K562 (cell line): ENCODE results near the gene RADX. TPM values are rescaled to one million over a fixed set of nuclear protein-coding genes. Genes with fewer than 3 reads are reported as not detected.

ENCODE experiments used
- ATAC-seq: fragments of 200-7000 bp; cut with Tn5 transposase; 3 replicates; pipeline ENCODE4 v1.9.1; 2020; ENCODE audit warnings: moderate library complexity
- BruUV-seq: library from RNA; stranded (reverse); fragments of 400-500 nt; replicated peaks from 2 replicates; lab custom pipeline; 2021; lab: Mats Ljungman, UMichigan
- CTCF ChIA-PET: fragments of 300-600 bp; formaldehyde crosslinking; extraction: SDS; loops from one replicate; lab custom pipeline; 2021; ENCODE audit warnings: low intra/inter-chr PET ratio; lab: Yijun Ruan, JAX
- POLR2A ChIA-PET: fragments of 300-600, 350-650 bp; sonication (Branson Sonifier 250); formaldehyde crosslinking; extraction: SDS; loops from one replicate; lab custom pipeline; 2021; ENCODE audit warnings: antibody characterized with exemption, inconsistent platforms; lab: Yijun Ruan, JAX
- DNase-seq, 4 experiments: peaks; one replicate each; pipeline versions ENCODE4 v3.0.0 to v3.0.0-alpha.2; 2011 to 2018; ENCODE audit warnings: low spot score in 3 of 4, mixed read lengths in 3 of 4; ENCODE audit errors: extremely low read depth in 1 of 4
- FAIRE-seq: peaks from 2 replicates; lab custom pipeline; 2011; peaks lifted over from hg19 to GRCh38; lab: Jason Lieb, UNC
- H2AFZ ChIP-seq: 2 replicates; pipeline ENCODE4 v1.6.0; 2011; ENCODE audit warnings: low read depth, low read length, control low read depth, inconsistent platforms
- H3K27ac ChIP-seq: fragments of 200-600 bp; 3 replicates; pipeline ENCODE4 v1.8.0; 2011; ENCODE audit warnings: low read depth, mild to moderate bottlenecking, control low read depth, inconsistent platforms, low read length, moderate library complexity, mixed read lengths; ENCODE audit errors: extremely low read depth
- H3K27me3 ChIP-seq, 2 experiments: fragments of 300-600 bp in 1 of 2; 2 replicates in 1 of 2; 3 replicates in 1 of 2; pipeline versions ENCODE4 v1.6.0 to v1.8.0; 2011; ENCODE audit warnings: inconsistent platforms in 2 of 2, low read length in 2 of 2, mild to moderate bottlenecking in 1 of 2, mixed read lengths in 1 of 2, moderate library complexity in 1 of 2; ENCODE audit not compliant: control insufficient read depth in 2 of 2, insufficient read depth in 2 of 2
- H3K36me3 ChIP-seq: fragments of 300-600 bp; 3 replicates; pipeline ENCODE4 v1.8.0; 2011; ENCODE audit warnings: mild to moderate bottlenecking, low read length, inconsistent platforms; ENCODE audit not compliant: control insufficient read depth, insufficient read depth
- H3K4me1 ChIP-seq, 2 experiments: fragments of 200-600 bp in 1 of 2; replicated peaks in 1 of 2; 2 replicates in 1 of 2; 3 replicates in 1 of 2; pipeline versions ENCODE4 v1.5.1 to v1.8.0; 2011; ENCODE audit warnings: inconsistent platforms in 2 of 2, low read length in 2 of 2, mild to moderate bottlenecking in 1 of 2, mixed read lengths in 1 of 2, moderate library complexity in 1 of 2; ENCODE audit not compliant: control insufficient read depth in 2 of 2, insufficient read depth in 2 of 2
- H3K4me2 ChIP-seq: 2 replicates; pipeline ENCODE4 v1.6.1; 2011; ENCODE audit warnings: low read length, control low read depth, inconsistent platforms, mixed read lengths; ENCODE audit not compliant: insufficient read depth
- H3K4me3 ChIP-seq: fragments of 200-600 bp; sonication (generic), shearing (Covaris generic); 2 replicates; pipeline ENCODE4 v1.5.1; 2016; ENCODE audit warnings: control low read depth, inconsistent platforms
- H3K79me2 ChIP-seq: fragments of 200-600 bp; 3 replicates; pipeline ENCODE4 v1.8.0; 2011; ENCODE audit warnings: low read length, inconsistent platforms; ENCODE audit not compliant: control insufficient read depth, insufficient read depth
- H3K9ac ChIP-seq, 2 experiments: 2 replicates each; pipeline versions ENCODE4 v1.6.0 to v1.6.1; 2011; ENCODE audit warnings: low read depth in 2 of 2, low read length in 2 of 2, control low read depth in 1 of 2, inconsistent platforms in 1 of 2, mild to moderate bottlenecking in 1 of 2, mixed read lengths in 1 of 2; ENCODE audit not compliant: insufficient read depth in 1 of 2
- H3K9me1 ChIP-seq: one replicate; pipeline ENCODE4 v1.6.0; 2011; ENCODE audit warnings: inconsistent platforms, mild to moderate bottlenecking, low read length, moderate library complexity; ENCODE audit not compliant: control insufficient read depth, insufficient read depth
- H3K9me3 ChIP-seq: replicated peaks from 2 replicates; pipeline ENCODE4 v1.5.1; 2011; ENCODE audit warnings: low read depth, low read length, inconsistent platforms; ENCODE audit not compliant: control insufficient read depth, insufficient read depth
- H4K20me1 ChIP-seq: replicated peaks from 2 replicates; pipeline ENCODE4 v1.6.1; 2011; ENCODE audit warnings: low read length, inconsistent platforms, mixed read lengths; ENCODE audit not compliant: control insufficient read depth, insufficient read depth
- ASH1L ChIP-seq: fragments of 450-650 bp; IDR thresholded peaks from 2 replicates; pipeline ENCODE4 v1.6.1; 2018; ENCODE audit warnings: borderline replicate concordance, mild to moderate bottlenecking, low read depth; ENCODE audit not compliant: partially characterized antibody
- BHLHE40 ChIP-seq: IDR thresholded peaks from 2 replicates; pipeline ENCODE4 v1.6.1; 2011; ENCODE audit warnings: low read length, improper control_type of control experiment
- FOXJ2 ChIP-seq: fragments of 200-800 bp; sonication (Bioruptor generic); IDR thresholded peaks from 2 replicates; pipeline ENCODE4 v1.6.1; 2016; ENCODE audit warnings: missing genetic modification characterization, missing compliant biosample characterization
- OTX1 ChIP-seq: fragments of 450-650 bp; formaldehyde crosslinking; IDR thresholded peaks from 2 replicates; pipeline ENCODE4 v1.4.0; 2022; ENCODE audit warnings: mild to moderate bottlenecking
- PCBP2 ChIP-seq: fragments of 200-400 bp; formaldehyde crosslinking; IDR thresholded peaks from 2 replicates; pipeline ENCODE4 v1.6.1; 2018; ENCODE audit warnings: low read length, low read depth, mild to moderate bottlenecking, moderate library complexity; ENCODE audit not compliant: poor library complexity, severe bottlenecking
- SLC30A9 ChIP-seq: fragments of 250-450 bp; sonication (Bioruptor Pico); IDR thresholded peaks from 2 replicates; pipeline ENCODE4 v1.8.0; 2022; ENCODE audit warnings: mild to moderate bottlenecking, moderate library complexity
- SNRNP70 ChIP-seq: fragments of 200-400 bp; formaldehyde crosslinking; optimal IDR thresholded peaks from 2 replicates; pipeline ENCODE3; 2017; ENCODE audit warnings: low read depth, low read length
- ZNF140 ChIP-seq: fragments of 250-450 bp; sonication (Bioruptor Pico); IDR thresholded peaks from 2 replicates; pipeline ENCODE4 v1.8.0; 2021; ENCODE audit warnings: moderate library complexity, mild to moderate bottlenecking, inconsistent platforms
- ZNF347 ChIP-seq: fragments of 450-650 bp; formaldehyde crosslinking; IDR thresholded peaks from 2 replicates; pipeline ENCODE4 v1.4.0; 2020; ENCODE audit warnings: low read depth, mild to moderate bottlenecking, moderate library complexity
- ZNF589 ChIP-seq: fragments of 200-800 bp; sonication (Bioruptor generic); IDR thresholded peaks from 2 replicates; pipeline ENCODE4 v1.6.1; 2016; ENCODE audit warnings: low read depth, missing genetic modification characterization, missing compliant biosample characterization
- WGBS: fragments of 100-300 bp; shearing (Covaris generic); methylation state at CpG from one replicate; pipeline ENCODE4 v1.1.6; 2016; ENCODE audit warnings: low coverage, mixed read lengths; ENCODE audit not compliant: insufficient coverage; ENCODE audit errors: missing lambda C conversion rate; 5-methylcytosine and 5-hydroxymethylcytosine counted together
- in situ Hi-C: fragments of 300-500 bp; cut with MboI; formaldehyde crosslinking; loops from 4 replicates; pipeline ENCODE4 v1.15.0; 2018; ENCODE audit warnings: inconsistent platforms, mixed read lengths
- intact Hi-C: fragments of 100-400 bp; cut with micrococcal nuclease; formaldehyde crosslinking; loops from 2 replicates; pipeline ENCODE4 v1.14.2; 2022
- polyA plus RNA-seq, 8 experiments: library from polyadenylated mRNA; depleted of rRNA in 4 of 8; stranded (reverse) in 5 of 8; unstranded in 3 of 8; fragments of >200 nt; fragmentation: Nextera tagmentation in 2 of 8; fragmentation: Illumina TruSeq in 1 of 8; extraction: Ambion mirVana in 2 of 8; extraction: Trizol in 1 of 8; gene quantifications; 2 replicates each; pipeline versions ENCODE4 v1.2.1 to v1.2.3, GENCODE V29; 2011 to 2014; ENCODE audit warnings: inconsistent platforms in 1 of 8, missing spikeins in 1 of 8
- total RNA-seq, 7 experiments: library from RNA; depleted of rRNA in 6 of 7; stranded (reverse); fragments of >200 nt in 6 of 7; fragmentation: Illumina TruSeq in 2 of 7; extraction: Trizol in 2 of 7; gene quantifications; 2 replicates each; pipeline versions ENCODE4 v1.2.1 to v1.2.3, GENCODE V29; 2011 to 2021; ENCODE audit warnings: low replicate concordance in 1 of 7
- TF ChIP-seq, protein P1 (sequence below): sonication (generic); formaldehyde crosslinking; IDR thresholded peaks from 2 replicates; pipeline ENCODE4 v1.8.0; 2022; ENCODE audit warnings: mild to moderate bottlenecking, missing genetic modification reagents

Gene RADX
- total and polyA plus RNA-seq, 9 of the 15 experiments (the other 6 are each of a cell fraction or from before 2014, with no cell fraction given): 0.03 to 0.40 (median 0.12) TPM; not detected in 1

DNA sequence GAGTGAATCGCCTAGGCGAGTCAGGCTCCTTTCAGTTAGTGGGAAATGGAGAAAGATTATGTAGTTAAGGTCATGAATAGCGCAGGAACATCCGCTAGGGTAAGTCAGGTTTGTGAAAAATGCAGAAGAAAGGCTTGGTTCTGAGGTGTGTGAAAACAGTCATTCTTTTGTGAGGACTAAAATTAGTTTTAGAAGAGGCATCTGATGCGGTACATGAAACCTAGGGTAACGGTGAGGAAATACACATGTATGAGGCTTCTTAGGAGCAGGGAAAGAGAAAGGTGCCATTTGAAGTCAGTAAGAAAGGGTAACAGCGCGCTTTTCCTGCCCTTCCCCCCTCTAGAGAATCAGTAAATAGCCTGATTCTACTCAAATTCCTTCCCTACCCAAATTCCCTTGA, 114.2 kb downstream of the RADX start:
- Histone ChIP-seq H3K36me3 (no peaks in the 10 kb centered on the region), H3K9me1 (no peaks in the 10 kb centered on the region), H3K9ac (no peak overlapping the region), H2AFZ (no peak overlapping the region), H3K27me3 (peaks cover 0 to 7% of the 10 kb centered on the region in 2 experiments; a peak in 2 of 5 replicates), H3K4me1 (no peaks in the 10 kb centered on the region), H3K4me2 (no peak overlapping the region), H3K4me3 (no peak overlapping the region), H3K79me2 (no peaks in the 10 kb centered on the region), H3K27ac (no peak overlapping the region), H3K9me3 (no peaks in the 10 kb centered on the region), H4K20me1 (no peaks in the 10 kb centered on the region)
- FAIRE-seq (no peak), ATAC-seq (no peak), DNase-seq (no peak)
- ChIA-PET POLR2A (no interaction called here), CTCF (no interaction called here)
- in situ Hi-C loops: no loop called here
- no peak for TF ChIP-seq ZNF589 (CRISPR knock-in tag)
- TF ChIP-seq OTX1: no peak
- TF ChIP-seq ZNF140 (CRISPR knock-in tag): no peak
- TF ChIP-seq ASH1L: no peak
- TF ChIP-seq, protein P1, sequence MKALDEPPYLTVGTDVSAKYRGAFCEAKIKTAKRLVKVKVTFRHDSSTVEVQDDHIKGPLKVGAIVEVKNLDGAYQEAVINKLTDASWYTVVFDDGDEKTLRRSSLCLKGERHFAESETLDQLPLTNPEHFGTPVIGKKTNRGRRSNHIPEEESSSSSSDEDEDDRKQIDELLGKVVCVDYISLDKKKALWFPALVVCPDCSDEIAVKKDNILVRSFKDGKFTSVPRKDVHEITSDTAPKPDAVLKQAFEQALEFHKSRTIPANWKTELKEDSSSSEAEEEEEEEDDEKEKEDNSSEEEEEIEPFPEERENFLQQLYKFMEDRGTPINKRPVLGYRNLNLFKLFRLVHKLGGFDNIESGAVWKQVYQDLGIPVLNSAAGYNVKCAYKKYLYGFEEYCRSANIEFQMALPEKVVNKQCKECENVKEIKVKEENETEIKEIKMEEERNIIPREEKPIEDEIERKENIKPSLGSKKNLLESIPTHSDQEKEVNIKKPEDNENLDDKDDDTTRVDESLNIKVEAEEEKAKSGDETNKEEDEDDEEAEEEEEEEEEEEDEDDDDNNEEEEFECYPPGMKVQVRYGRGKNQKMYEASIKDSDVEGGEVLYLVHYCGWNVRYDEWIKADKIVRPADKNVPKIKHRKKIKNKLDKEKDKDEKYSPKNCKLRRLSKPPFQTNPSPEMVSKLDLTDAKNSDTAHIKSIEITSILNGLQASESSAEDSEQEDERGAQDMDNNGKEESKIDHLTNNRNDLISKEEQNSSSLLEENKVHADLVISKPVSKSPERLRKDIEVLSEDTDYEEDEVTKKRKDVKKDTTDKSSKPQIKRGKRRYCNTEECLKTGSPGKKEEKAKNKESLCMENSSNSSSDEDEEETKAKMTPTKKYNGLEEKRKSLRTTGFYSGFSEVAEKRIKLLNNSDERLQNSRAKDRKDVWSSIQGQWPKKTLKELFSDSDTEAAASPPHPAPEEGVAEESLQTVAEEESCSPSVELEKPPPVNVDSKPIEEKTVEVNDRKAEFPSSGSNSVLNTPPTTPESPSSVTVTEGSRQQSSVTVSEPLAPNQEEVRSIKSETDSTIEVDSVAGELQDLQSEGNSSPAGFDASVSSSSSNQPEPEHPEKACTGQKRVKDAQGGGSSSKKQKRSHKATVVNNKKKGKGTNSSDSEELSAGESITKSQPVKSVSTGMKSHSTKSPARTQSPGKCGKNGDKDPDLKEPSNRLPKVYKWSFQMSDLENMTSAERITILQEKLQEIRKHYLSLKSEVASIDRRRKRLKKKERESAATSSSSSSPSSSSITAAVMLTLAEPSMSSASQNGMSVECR (CRISPR knock-in tag): no peak
- no peak for TF ChIP-seq SLC30A9 (CRISPR knock-in tag)
- no peak for TF ChIP-seq PCBP2
- no peak for TF ChIP-seq SNRNP70
- TF ChIP-seq BHLHE40: no peak
- TF ChIP-seq ZNF347 (CRISPR knock-in tag): no peak
- no peak for TF ChIP-seq FOXJ2
- BruUV-seq: no TSS peak
- intact Hi-C loops: no loop called here
- 0% methylated on average over 8 of the region's 8 CpGs for WGBS
